GM10248 (cell line): ENCODE measurements around the gene DDR2.

Source experiments
- CTCF ChIA-PET: fragments of 300-600 bp; sonication (Branson Sonifier 250); formaldehyde crosslinking; extraction: SDS; loops from one replicate; lab custom pipeline; 2021; ENCODE audit warnings: antibody characterized with exemption; lab: Yijun Ruan, JAX
- POLR2A ChIA-PET: fragments of 350-650 bp; sonication (Branson Sonifier 250); formaldehyde crosslinking; extraction: SDS; loops from one replicate; lab custom pipeline; 2020; ENCODE audit warnings: antibody characterized with exemption; lab: Yijun Ruan, JAX
- DNase-seq: peaks from one replicate; pipeline ENCODE4 v3.0.0; 2012; ENCODE audit errors: extremely low spot score
- TF ChIP-seq, protein P1 (sequence below): IDR thresholded peaks from 2 replicates; pipeline ENCODE4 v1.5.1; 2012; ENCODE audit warnings: mild to moderate bottlenecking, low read depth; ENCODE audit errors: extremely low read depth, missing control alignments, control extremely low read depth

Gene DDR2

DNA sequence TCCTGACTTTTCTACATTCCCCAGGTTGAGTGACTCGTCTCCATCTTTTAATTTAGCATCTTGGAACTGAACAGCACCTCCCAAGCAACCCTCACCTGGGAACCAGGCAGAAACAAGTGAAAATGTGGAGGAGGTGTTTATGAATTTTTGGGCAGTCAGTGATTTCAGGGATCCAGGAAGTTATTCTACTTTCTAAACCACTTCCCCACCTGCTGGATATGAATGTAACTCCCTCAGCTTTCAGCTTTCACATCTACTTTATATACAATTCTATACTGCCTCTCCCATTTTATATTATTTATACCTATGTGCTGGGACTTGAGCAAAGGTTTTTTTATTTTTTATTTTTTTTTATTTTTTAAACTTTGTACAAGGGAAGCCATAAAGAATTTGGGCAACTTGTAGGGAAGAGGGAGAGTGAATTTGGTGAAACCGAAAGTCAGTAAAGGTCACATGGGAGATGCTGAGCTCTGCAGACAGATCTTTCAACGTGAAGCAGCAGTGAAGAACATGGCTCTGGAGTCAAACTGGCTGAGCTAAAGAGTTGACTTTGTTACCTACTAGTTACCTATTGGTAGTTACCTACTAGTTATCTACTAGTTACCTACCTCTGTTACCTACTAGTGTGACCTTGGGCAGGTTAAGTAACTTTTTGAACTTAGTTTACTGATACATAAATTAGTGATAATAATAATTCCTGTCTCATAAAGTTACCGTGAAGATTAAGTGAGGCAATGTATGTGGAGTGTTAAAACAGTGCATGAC, 45.5 kb downstream of the DDR2 start:
- ChIA-PET CTCF (interaction anchor here (0.9 to 5.4 kb wide), 9 partner anchors 11 to 64 kb away, joined by 3 to 25 read pairs (median 10); partner anchors contain the start of gene DDR2), POLR2A (no interaction called here)
- DNase-seq = no peak
- TF ChIP-seq, protein P1, sequence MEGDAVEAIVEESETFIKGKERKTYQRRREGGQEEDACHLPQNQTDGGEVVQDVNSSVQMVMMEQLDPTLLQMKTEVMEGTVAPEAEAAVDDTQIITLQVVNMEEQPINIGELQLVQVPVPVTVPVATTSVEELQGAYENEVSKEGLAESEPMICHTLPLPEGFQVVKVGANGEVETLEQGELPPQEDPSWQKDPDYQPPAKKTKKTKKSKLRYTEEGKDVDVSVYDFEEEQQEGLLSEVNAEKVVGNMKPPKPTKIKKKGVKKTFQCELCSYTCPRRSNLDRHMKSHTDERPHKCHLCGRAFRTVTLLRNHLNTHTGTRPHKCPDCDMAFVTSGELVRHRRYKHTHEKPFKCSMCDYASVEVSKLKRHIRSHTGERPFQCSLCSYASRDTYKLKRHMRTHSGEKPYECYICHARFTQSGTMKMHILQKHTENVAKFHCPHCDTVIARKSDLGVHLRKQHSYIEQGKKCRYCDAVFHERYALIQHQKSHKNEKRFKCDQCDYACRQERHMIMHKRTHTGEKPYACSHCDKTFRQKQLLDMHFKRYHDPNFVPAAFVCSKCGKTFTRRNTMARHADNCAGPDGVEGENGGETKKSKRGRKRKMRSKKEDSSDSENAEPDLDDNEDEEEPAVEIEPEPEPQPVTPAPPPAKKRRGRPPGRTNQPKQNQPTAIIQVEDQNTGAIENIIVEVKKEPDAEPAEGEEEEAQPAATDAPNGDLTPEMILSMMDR = no peak

DNA sequence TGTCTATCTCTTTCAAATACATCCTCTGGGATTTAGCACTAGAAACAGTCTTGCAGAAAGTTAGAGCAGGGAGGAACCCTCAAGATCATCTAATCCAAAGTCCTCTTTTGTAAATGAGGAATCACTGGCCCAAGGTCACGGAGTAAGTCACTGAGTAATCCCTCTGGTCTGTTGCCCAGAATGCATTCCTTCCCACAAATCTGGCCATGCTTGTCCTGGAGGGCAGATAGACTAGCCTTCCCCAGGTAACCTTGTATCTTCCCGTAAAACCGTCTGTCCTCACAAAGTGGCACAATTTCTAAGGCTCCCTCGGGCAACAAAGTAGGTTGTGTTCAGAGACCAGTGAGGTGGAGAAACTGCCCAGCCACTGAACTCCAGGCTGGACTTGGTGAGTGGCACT, 46.2 kb downstream of the DDR2 start:
- TF ChIP-seq, protein P1 = no peak
- ChIA-PET POLR2A (no interaction called here), CTCF (interaction anchor here (0.9 to 5.4 kb wide), 9 partner anchors 10 to 65 kb away, joined by 3 to 25 read pairs (median 10); partner anchors contain the start of gene DDR2)
- DNase-seq = no peak

DNA sequence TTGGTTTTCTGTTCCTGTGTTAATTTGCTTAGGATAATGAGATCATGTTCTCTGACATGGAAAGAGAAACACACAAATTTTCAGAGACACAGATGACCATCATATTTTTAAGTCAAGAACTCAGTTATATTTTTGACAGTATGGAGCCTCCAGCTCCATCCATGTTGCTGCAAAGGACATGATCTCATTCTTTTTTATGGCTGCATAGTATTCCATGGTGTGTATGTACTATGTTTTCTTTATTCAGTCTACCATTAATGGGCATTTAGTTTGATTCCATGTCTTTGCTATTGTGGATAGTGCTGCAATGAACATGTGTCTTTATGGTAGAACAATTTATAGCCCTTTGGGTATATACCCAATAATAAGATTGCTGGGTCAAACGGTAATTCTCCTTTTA, 47.0 kb downstream of the DDR2 start:
- CTCF ChIA-PET = interaction anchor here (1.4 to 5.4 kb wide), 5 partner anchors 10 to 66 kb away, joined by 3 to 25 read pairs (median 21); no protein-coding TSS in a partner anchor
- TF ChIP-seq, protein P1 = no peak
- DNase-seq = no peak
- POLR2A ChIA-PET = no interaction called here

DNA sequence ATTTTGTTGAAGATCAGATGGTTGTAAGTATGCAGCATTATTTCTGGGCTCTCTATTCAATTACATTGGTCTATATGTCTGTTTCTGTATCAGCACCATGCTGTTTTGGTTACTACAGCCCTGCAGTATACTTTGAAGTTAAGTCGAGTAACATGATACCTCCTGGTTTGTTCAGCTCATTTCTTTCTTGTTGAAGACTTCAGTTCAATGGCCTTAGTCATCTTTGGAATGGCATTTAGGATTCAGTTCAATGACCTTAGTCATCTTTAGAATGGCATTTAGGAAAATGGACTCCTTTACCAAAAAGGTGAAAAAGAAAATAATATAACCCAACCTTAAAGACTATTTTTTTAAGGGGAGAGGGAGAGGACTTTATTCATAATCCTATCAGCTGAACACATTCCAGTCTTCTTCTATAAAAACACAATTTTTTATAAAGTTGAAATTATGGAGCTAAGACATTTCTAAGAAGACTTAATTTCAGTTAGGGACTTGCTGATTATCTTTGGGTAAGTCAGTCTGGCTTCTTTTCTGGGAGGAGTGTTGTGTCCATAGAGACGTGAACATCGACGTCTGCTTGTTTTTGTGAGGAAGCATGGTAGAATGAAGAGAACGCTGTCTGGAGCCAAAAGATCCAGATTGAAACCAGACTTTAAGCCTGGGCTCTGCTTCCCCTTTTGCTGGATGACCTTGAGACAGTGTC, 48.3 kb downstream of the DDR2 start:
- TF ChIP-seq, protein P1 = no peak
- ChIA-PET POLR2A (interaction anchor here (0.6 kb wide), 1 partner anchor 9 kb away, joined by 3 read pairs; no protein-coding TSS in a partner anchor), CTCF (interaction anchor here (1.2 to 5.4 kb wide), 7 partner anchors 8 to 38 kb away, joined by 4 to 25 read pairs (median 4); no protein-coding TSS in a partner anchor)
- no peak for DNase-seq

DNA sequence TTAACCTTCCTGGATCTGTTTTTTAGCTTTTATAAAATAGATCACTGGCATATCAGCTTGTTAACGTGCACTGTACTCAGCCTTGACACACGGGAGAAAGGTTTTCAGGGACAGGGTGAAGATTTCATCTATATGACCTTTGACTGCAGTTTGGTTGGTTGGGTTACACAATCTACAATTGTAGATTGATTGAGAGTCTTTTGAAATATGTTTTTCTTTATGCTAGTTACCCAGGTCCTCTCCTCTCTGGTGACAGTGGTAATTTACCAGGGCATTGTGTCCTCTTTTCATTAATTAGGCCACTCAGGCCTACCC, 48.8 kb downstream of the DDR2 start:
- TF ChIP-seq, protein P1 = no peak
- ChIA-PET CTCF (interaction anchor here (1.3 to 5.4 kb wide), 5 partner anchors 10 to 38 kb away, joined by 4 to 25 read pairs (median 4); no protein-coding TSS in a partner anchor), POLR2A (no interaction called here)
- DNase-seq = no peak

DNA sequence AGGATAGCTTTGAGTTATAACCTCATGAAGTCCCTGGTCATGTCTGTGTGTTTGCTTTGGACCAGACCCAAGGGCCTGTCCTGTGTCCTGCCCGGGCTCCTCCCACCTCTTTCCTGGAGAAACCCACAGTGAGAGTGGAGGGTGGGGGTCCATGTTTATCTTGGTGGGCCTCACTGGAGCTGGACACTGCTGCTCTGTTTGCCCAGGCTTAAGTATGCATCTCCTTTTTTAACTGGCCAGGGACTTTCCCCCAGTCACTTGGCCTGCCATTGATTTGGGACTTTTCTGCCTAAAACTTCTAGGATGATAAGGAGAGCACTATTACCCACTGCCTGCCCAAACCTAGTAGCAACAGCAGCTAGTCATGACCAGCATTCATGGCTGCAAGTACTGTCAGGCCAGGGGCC, 49.8 kb downstream of the DDR2 start:
- DNase-seq = no peak
- TF ChIP-seq, protein P1 = no peak
- ChIA-PET POLR2A (no interaction called here), CTCF (interaction anchor here (1.0 to 2.8 kb wide), 3 partner anchors 11 to 39 kb away, joined by 3 to 12 read pairs (median 4); no protein-coding TSS in a partner anchor)
